ENCODE data around the gene SPAG8.

Gene SPAG8

DNA sequence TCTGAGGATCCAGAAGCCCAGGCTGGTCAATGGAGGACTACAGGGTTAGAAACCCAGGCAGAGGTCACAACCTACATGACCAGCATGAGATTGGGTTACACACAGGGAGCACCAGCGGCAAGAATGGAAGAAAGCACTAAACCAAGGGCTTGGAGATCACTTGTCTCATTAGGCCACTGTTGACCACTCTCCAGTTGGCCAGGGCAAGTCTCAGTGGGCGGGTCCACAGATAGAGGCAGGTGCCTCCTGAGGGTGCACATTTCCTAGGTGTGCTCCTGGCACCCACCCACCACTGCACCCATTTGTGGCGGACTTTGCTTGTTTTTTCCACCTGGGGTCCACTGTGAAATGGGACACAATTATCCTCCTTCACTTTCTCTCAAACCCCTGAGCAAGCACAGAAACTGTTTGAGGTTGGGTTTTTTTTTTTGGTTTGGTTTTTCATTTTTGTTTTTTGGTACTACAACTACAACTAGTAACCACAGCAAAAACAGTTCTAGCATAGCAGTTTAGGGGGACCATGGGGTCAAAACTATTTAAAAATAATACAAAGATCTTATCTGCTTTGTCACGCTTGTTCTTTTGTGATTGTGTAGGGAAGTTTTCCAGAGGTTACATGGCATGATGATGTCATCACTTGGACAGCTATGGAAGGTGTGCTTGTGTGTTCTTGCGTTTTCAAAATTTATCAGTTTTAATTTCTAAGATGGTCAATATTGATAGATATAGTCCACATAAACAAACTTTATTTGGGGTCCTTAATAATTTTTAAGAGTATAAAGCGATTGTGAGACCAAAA is 14.6 kb downstream of the SPAG8 start:
- TF ChIP-seq, protein P1, sequence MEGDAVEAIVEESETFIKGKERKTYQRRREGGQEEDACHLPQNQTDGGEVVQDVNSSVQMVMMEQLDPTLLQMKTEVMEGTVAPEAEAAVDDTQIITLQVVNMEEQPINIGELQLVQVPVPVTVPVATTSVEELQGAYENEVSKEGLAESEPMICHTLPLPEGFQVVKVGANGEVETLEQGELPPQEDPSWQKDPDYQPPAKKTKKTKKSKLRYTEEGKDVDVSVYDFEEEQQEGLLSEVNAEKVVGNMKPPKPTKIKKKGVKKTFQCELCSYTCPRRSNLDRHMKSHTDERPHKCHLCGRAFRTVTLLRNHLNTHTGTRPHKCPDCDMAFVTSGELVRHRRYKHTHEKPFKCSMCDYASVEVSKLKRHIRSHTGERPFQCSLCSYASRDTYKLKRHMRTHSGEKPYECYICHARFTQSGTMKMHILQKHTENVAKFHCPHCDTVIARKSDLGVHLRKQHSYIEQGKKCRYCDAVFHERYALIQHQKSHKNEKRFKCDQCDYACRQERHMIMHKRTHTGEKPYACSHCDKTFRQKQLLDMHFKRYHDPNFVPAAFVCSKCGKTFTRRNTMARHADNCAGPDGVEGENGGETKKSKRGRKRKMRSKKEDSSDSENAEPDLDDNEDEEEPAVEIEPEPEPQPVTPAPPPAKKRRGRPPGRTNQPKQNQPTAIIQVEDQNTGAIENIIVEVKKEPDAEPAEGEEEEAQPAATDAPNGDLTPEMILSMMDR (conservative IDR thresholded peaks at IDR 0.05; ENCODE audit: low read depth, low read length) = no peak
- no peak overlapping the region for H3K4me3 ChIP-seq (IDR thresholded peaks at IDR 0.05; ENCODE audit: insufficient read depth, low read depth, low read length)
- no peaks in the 10 kb centered on the region for H4K20me1 ChIP-seq (ENCODE audit: insufficient read depth)
- H3K27ac ChIP-seq = no peak overlapping the region
- H3K36me3 ChIP-seq (ENCODE audit: insufficient read depth) = no peaks in the 10 kb centered on the region
- peaks cover 24% of the 10 kb centered on the region for H3K4me1 ChIP-seq (ENCODE audit: low read depth, poor library complexity, severe bottlenecking)
- peak overlapping the region; percentile 41; the same call in 1 of the 2 replicates for H3K4me2 ChIP-seq
- H3K79me2 ChIP-seq (ENCODE audit: insufficient read depth, low read depth) = no peaks in the 10 kb centered on the region
- no peaks in the 10 kb centered on the region for H3K27me3 ChIP-seq (ENCODE audit: insufficient read depth, low read depth)
- no peak overlapping the region for H2AFZ ChIP-seq (ENCODE audit: low read depth)
- H3K9ac ChIP-seq = no peak overlapping the region

DNA sequence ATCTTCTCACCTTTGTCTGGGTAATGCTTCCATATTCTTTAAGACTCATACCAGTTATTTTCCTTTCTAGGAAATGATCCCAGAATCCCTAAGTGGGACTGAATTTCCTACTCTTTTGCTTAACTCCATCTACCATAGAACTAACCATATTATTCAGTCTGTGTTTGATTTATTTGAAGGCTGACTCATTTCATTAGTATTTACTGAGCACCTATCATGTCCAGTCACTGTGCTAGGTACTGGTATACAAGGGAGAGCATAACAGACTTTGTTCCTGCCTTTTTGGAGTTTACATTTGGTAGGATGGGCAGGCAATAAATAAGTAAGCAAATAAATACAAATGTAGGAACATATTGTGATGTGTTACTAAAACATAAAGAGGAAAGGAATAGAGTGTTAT is 16.4 kb downstream of the SPAG8 start:
- Histone ChIP-seq H3K4me1 (ENCODE audit: low read depth, poor library complexity, severe bottlenecking) (peaks cover 24% of the 10 kb centered on the region), H4K20me1 (ENCODE audit: insufficient read depth) (no peaks in the 10 kb centered on the region), H3K4me3 (IDR thresholded peaks at IDR 0.05; ENCODE audit: insufficient read depth, low read depth, low read length) (no peak overlapping the region), H3K79me2 (ENCODE audit: insufficient read depth, low read depth) (no peaks in the 10 kb centered on the region), H3K9ac (no peak overlapping the region), H3K27ac (no peak overlapping the region), H3K4me2 (no peak overlapping the region), H3K27me3 (ENCODE audit: insufficient read depth, low read depth) (no peaks in the 10 kb centered on the region), H2AFZ (ENCODE audit: low read depth) (no peak overlapping the region), H3K36me3 (ENCODE audit: insufficient read depth) (no peaks in the 10 kb centered on the region)
- TF ChIP-seq, protein P1 (conservative IDR thresholded peaks at IDR 0.05; ENCODE audit: low read depth, low read length) = no peak

DNA sequence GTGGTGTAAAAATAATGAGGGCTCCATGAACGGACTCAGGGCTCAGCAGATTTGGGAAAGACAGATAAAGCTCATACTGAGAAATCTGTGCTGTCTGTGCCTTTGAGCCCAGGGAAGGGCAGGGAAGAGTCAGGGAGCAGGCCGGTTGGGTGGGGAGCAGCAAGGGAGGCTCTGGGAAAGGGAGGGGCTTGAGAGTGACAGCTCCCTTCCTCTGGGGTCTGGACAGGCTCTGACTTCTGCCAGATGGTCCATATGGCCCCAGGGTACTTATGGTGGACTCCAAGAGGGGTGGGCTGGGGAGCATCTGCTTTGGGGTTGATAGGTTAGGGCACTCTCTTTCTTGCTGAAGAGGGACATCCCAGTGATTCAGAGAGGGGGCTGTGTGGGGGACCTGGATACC is 18.6 kb downstream of the SPAG8 start:
- Histone ChIP-seq H3K36me3 (ENCODE audit: insufficient read depth) (no peaks in the 10 kb centered on the region), H3K4me2 (no peak overlapping the region), H3K79me2 (ENCODE audit: insufficient read depth, low read depth) (no peaks in the 10 kb centered on the region), H2AFZ (ENCODE audit: low read depth) (no peak overlapping the region), H3K27ac (no peak overlapping the region), H3K4me1 (ENCODE audit: low read depth, poor library complexity, severe bottlenecking) (peaks cover 38% of the 10 kb centered on the region), H3K9ac (no peak overlapping the region), H3K4me3 (IDR thresholded peaks at IDR 0.05; ENCODE audit: insufficient read depth, low read depth, low read length) (no peak overlapping the region), H4K20me1 (ENCODE audit: insufficient read depth) (no peaks in the 10 kb centered on the region), H3K27me3 (ENCODE audit: insufficient read depth, low read depth) (no peaks in the 10 kb centered on the region)
- TF ChIP-seq, protein P1 (conservative IDR thresholded peaks at IDR 0.05; ENCODE audit: low read depth, low read length) = no peak

DNA sequence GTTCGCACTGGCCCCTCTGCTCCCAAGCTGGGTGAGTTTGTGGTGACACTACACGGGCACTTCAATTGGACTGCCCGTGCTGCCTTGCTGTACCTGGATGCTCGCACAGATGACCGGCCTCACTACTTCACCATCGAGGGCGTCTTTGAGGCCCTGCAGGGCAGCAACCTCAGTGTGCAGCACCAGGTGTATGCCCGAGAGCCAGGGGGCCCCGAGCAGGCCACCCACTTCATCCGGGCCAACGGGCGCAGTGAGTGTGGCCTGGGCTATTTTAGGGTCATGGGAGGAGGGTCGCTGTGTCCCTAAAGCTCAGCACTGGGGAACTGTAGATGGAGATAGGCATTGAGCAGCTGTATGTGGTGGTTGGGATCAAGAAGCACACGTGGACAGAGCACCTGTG is 19.2 kb downstream of the SPAG8 start:
- H3K4me2 ChIP-seq = no peak overlapping the region

More for the DNA sequence above, 19.2 kb downstream of the SPAG8 start:
- Histone ChIP-seq H3K27ac (no peak overlapping the region), H3K4me3 (IDR thresholded peaks at IDR 0.05; ENCODE audit: insufficient read depth, low read depth, low read length) (no peak overlapping the region), H3K36me3 (ENCODE audit: insufficient read depth) (no peaks in the 10 kb centered on the region), H3K79me2 (ENCODE audit: insufficient read depth, low read depth) (no peaks in the 10 kb centered on the region), H3K9ac (no peak overlapping the region), H2AFZ (ENCODE audit: low read depth) (no peak overlapping the region), H4K20me1 (ENCODE audit: insufficient read depth) (no peaks in the 10 kb centered on the region), H3K4me1 (ENCODE audit: low read depth, poor library complexity, severe bottlenecking) (peaks cover 32% of the 10 kb centered on the region), H3K27me3 (ENCODE audit: insufficient read depth, low read depth) (no peaks in the 10 kb centered on the region)
- TF ChIP-seq, protein P1 (conservative IDR thresholded peaks at IDR 0.05; ENCODE audit: low read depth, low read length) = no peak

All from KMS-11 (cell line).